K562 (cell line): ENCODE measurements around the gene ZNF778. TPM values are rescaled to one million over a fixed set of nuclear protein-coding genes. Genes with fewer than 3 reads are reported as not detected.

Source experiments
- ATAC-seq: fragments of 200-7000 bp; cut with Tn5 transposase; 3 replicates; pipeline ENCODE4 v1.9.1; 2020; ENCODE audit warnings: moderate library complexity
- BruUV-seq: library from RNA; stranded (reverse); fragments of 400-500 nt; replicated peaks from 2 replicates; lab custom pipeline; 2021; lab: Mats Ljungman, UMichigan
- CTCF ChIA-PET: fragments of 300-600 bp; formaldehyde crosslinking; extraction: SDS; loops from one replicate; lab custom pipeline; 2021; ENCODE audit warnings: low intra/inter-chr PET ratio; lab: Yijun Ruan, JAX
- POLR2A ChIA-PET: fragments of 300-600, 350-650 bp; sonication (Branson Sonifier 250); formaldehyde crosslinking; extraction: SDS; loops from one replicate; lab custom pipeline; 2021; ENCODE audit warnings: antibody characterized with exemption, inconsistent platforms; lab: Yijun Ruan, JAX
- DNase-seq, 4 experiments: peaks; one replicate each; pipeline versions ENCODE4 v3.0.0 to v3.0.0-alpha.2; 2011 to 2018; ENCODE audit warnings: low spot score in 3 of 4, mixed read lengths in 3 of 4; ENCODE audit errors: extremely low read depth in 1 of 4
- FAIRE-seq: peaks from 2 replicates; lab custom pipeline; 2011; peaks lifted over from hg19 to GRCh38; lab: Jason Lieb, UNC
- H2AFZ ChIP-seq: 2 replicates; pipeline ENCODE4 v1.6.0; 2011; ENCODE audit warnings: low read depth, low read length, control low read depth, inconsistent platforms
- H3K27ac ChIP-seq: fragments of 200-600 bp; 3 replicates; pipeline ENCODE4 v1.8.0; 2011; ENCODE audit warnings: low read depth, mild to moderate bottlenecking, control low read depth, inconsistent platforms, low read length, moderate library complexity, mixed read lengths; ENCODE audit errors: extremely low read depth
- H3K27me3 ChIP-seq, 2 experiments: fragments of 300-600 bp in 1 of 2; 2 replicates in 1 of 2; 3 replicates in 1 of 2; pipeline versions ENCODE4 v1.6.0 to v1.8.0; 2011; ENCODE audit warnings: inconsistent platforms in 2 of 2, low read length in 2 of 2, mild to moderate bottlenecking in 1 of 2, mixed read lengths in 1 of 2, moderate library complexity in 1 of 2; ENCODE audit not compliant: control insufficient read depth in 2 of 2, insufficient read depth in 2 of 2
- H3K36me3 ChIP-seq: fragments of 300-600 bp; 3 replicates; pipeline ENCODE4 v1.8.0; 2011; ENCODE audit warnings: mild to moderate bottlenecking, low read length, inconsistent platforms; ENCODE audit not compliant: control insufficient read depth, insufficient read depth
- H3K4me1 ChIP-seq, 2 experiments: fragments of 200-600 bp in 1 of 2; replicated peaks in 1 of 2; 2 replicates in 1 of 2; 3 replicates in 1 of 2; pipeline versions ENCODE4 v1.5.1 to v1.8.0; 2011; ENCODE audit warnings: inconsistent platforms in 2 of 2, low read length in 2 of 2, mild to moderate bottlenecking in 1 of 2, mixed read lengths in 1 of 2, moderate library complexity in 1 of 2; ENCODE audit not compliant: control insufficient read depth in 2 of 2, insufficient read depth in 2 of 2
- H3K4me2 ChIP-seq: 2 replicates; pipeline ENCODE4 v1.6.1; 2011; ENCODE audit warnings: low read length, control low read depth, inconsistent platforms, mixed read lengths; ENCODE audit not compliant: insufficient read depth
- H3K4me3 ChIP-seq: fragments of 200-600 bp; sonication (generic), shearing (Covaris generic); 2 replicates; pipeline ENCODE4 v1.5.1; 2016; ENCODE audit warnings: control low read depth, inconsistent platforms
- H3K79me2 ChIP-seq: fragments of 200-600 bp; 3 replicates; pipeline ENCODE4 v1.8.0; 2011; ENCODE audit warnings: low read length, inconsistent platforms; ENCODE audit not compliant: control insufficient read depth, insufficient read depth
- H3K9ac ChIP-seq, 2 experiments: 2 replicates each; pipeline versions ENCODE4 v1.6.0 to v1.6.1; 2011; ENCODE audit warnings: low read depth in 2 of 2, low read length in 2 of 2, control low read depth in 1 of 2, inconsistent platforms in 1 of 2, mild to moderate bottlenecking in 1 of 2, mixed read lengths in 1 of 2; ENCODE audit not compliant: insufficient read depth in 1 of 2
- H3K9me1 ChIP-seq: one replicate; pipeline ENCODE4 v1.6.0; 2011; ENCODE audit warnings: inconsistent platforms, mild to moderate bottlenecking, low read length, moderate library complexity; ENCODE audit not compliant: control insufficient read depth, insufficient read depth
- H3K9me3 ChIP-seq: replicated peaks from 2 replicates; pipeline ENCODE4 v1.5.1; 2011; ENCODE audit warnings: low read depth, low read length, inconsistent platforms; ENCODE audit not compliant: control insufficient read depth, insufficient read depth
- H4K20me1 ChIP-seq: replicated peaks from 2 replicates; pipeline ENCODE4 v1.6.1; 2011; ENCODE audit warnings: low read length, inconsistent platforms, mixed read lengths; ENCODE audit not compliant: control insufficient read depth, insufficient read depth
- TCFL5 ChIP-seq: fragments of 250-450 bp; sonication (Bioruptor Pico); conservative IDR thresholded peaks from 2 replicates; pipeline ENCODE4 v1.6.1; 2021; ENCODE audit warnings: mild to moderate bottlenecking, moderate library complexity, matching md5 sums
- WGBS: fragments of 100-300 bp; shearing (Covaris generic); methylation state at CpG from one replicate; pipeline ENCODE4 v1.1.6; 2016; ENCODE audit warnings: low coverage, mixed read lengths; ENCODE audit not compliant: insufficient coverage; ENCODE audit errors: missing lambda C conversion rate; 5-methylcytosine and 5-hydroxymethylcytosine counted together
- in situ Hi-C: fragments of 300-500 bp; cut with MboI; formaldehyde crosslinking; loops from 4 replicates; pipeline ENCODE4 v1.15.0; 2018; ENCODE audit warnings: inconsistent platforms, mixed read lengths
- intact Hi-C: fragments of 100-400 bp; cut with micrococcal nuclease; formaldehyde crosslinking; loops from 2 replicates; pipeline ENCODE4 v1.14.2; 2022
- polyA plus RNA-seq, 8 experiments: library from polyadenylated mRNA; depleted of rRNA in 4 of 8; stranded (reverse) in 5 of 8; unstranded in 3 of 8; fragments of >200 nt; fragmentation: Nextera tagmentation in 2 of 8; fragmentation: Illumina TruSeq in 1 of 8; extraction: Ambion mirVana in 2 of 8; extraction: Trizol in 1 of 8; gene quantifications; 2 replicates each; pipeline versions ENCODE4 v1.2.1 to v1.2.3, GENCODE V29; 2011 to 2014; ENCODE audit warnings: inconsistent platforms in 1 of 8, missing spikeins in 1 of 8
- total RNA-seq, 7 experiments: library from RNA; depleted of rRNA in 6 of 7; stranded (reverse); fragments of >200 nt in 6 of 7; fragmentation: Illumina TruSeq in 2 of 7; extraction: Trizol in 2 of 7; gene quantifications; 2 replicates each; pipeline versions ENCODE4 v1.2.1 to v1.2.3, GENCODE V29; 2011 to 2021; ENCODE audit warnings: low replicate concordance in 1 of 7
- TF ChIP-seq, protein P1 (sequence below), 2 experiments: IDR thresholded peaks; 2 replicates each; pipeline ENCODE4 v1.6.1; 2011; ENCODE audit warnings: borderline replicate concordance in 1 of 2, control low read depth in 1 of 2, low read depth in 1 of 2, low read length in 1 of 2, mild to moderate bottlenecking in 1 of 2, mixed read lengths in 1 of 2, moderate library complexity in 1 of 2; ENCODE audit not compliant: insufficient read depth in 1 of 2, insufficient read length in 1 of 2, poor library complexity in 1 of 2, severe bottlenecking in 1 of 2; ENCODE audit errors: extremely low read depth in 1 of 2

ZNF778 gene
- total and polyA plus RNA-seq, 9 of the 15 experiments (the other 6 are each of a cell fraction or from before 2014, with no cell fraction given) = 0.70 to 60.6 (median 7.5) TPM

DNA sequence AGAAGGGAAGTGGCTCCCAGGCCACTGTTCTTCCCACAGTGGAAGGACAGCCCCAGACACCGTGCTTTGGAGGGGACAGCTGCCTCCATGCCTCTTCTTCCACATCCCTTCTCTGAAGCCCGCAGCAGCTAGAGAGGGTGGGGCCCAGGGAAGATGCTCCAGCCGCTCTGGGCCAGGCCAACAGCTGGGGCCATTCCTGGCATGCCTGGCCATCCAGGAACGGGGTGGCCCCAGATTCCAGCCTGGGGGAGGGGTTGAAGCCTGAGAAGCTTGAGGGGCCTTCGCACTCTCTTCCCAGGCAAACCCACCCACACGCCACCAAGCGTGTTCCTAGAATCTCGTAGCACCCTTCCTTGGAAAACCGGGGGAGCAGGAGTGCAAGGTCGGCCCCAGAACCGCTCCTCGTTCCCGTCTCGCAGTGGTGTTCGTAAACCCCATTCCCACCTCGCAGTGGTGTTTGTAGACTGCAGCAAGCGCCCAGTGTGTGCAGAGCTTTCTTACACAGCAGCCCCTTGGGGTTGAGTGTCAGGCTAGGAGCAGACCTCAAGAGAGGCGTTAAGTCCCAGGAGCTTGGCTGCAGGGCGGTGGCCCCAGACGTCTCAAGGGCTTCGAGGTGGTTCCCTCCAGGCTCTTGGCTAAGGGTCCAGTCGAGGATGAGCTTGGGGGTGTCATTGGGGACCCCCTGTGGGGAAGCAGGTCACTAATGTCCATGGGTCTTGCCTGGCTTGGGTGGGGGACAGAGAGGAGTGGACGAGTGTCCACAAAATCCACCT is 43.3 kb upstream of the ZNF778 start:
- peaks cover 0 to 34% of the 10 kb centered on the region in 2 experiments; a peak in 2 of 5 replicates for H3K27me3 ChIP-seq
- intact Hi-C loops = no loop called here

More for the DNA sequence above, 43.3 kb upstream of the ZNF778 start:
- peaks cover 10 to 91% of the 10 kb centered on the region in 2 experiments; a peak in 4 of 5 replicates for H3K4me1 ChIP-seq
- DNase-seq (peak in 1 of 4 experiments; percentile 26), FAIRE-seq (peak; percentile 15), ATAC-seq (no peak)
- WGBS = 10% methylated on average over 23 of the region's 23 CpGs
- no peaks in the 10 kb centered on the region for H3K9me3 ChIP-seq
- no peaks in the 10 kb centered on the region for H3K36me3 ChIP-seq
- ChIA-PET POLR2A (interaction anchor here (0.7 to 1.6 kb wide), 5 partner anchors 9 to 464 kb away, joined by 3 to 6 read pairs (median 3); no protein-coding TSS in a partner anchor), CTCF (no interaction called here)
- 0 out of 4 replicates have a peak overlapping the region, but pooled peaks of 1 of the 2 experiments have one; percentile 26 for H3K9ac ChIP-seq
- H3K27ac ChIP-seq = no peak overlapping the region
- no peak overlapping the region for H3K4me2 ChIP-seq
- TF ChIP-seq, protein P1, sequence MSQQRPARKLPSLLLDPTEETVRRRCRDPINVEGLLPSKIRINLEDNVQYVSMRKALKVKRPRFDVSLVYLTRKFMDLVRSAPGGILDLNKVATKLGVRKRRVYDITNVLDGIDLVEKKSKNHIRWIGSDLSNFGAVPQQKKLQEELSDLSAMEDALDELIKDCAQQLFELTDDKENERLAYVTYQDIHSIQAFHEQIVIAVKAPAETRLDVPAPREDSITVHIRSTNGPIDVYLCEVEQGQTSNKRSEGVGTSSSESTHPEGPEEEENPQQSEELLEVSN (IDR thresholded peaks at IDR 0.05; ENCODE audit: borderline replicate concordance in 1 of 2, extremely low read depth in 1 of 2, insufficient read depth in 1 of 2, insufficient read length in 1 of 2, low read depth in 1 of 2, low read length in 1 of 2, poor library complexity in 1 of 2, severe bottlenecking in 1 of 2) = peak in 1 of 2 experiments; percentile 30
- no peak for TF ChIP-seq TCFL5
- H3K79me2 ChIP-seq = no peaks in the 10 kb centered on the region
- H3K4me3 ChIP-seq = no peak overlapping the region
- in situ Hi-C loops = no loop called here
- H4K20me1 ChIP-seq = peaks cover 3% of the 10 kb centered on the region; the same call in 1 of the 2 replicates
- no peak overlapping the region for H2AFZ ChIP-seq
- no peaks in the 10 kb centered on the region for H3K9me1 ChIP-seq
- BruUV-seq = no TSS peak
